GM19455 (cell line): Measurements from ENCODE around the gene CFAP58.
A peak's percentile ranks its signal among the peaks of the same experiment; 100 is the strongest.
"Not testable (repeated sequence)": the region's sequence is repeated elsewhere in the genome, so short reads cannot be mapped to it uniquely, and the experiment has no call there.

Source experiments
- ATAC-seq: cut with Tn5 transposase; IDR thresholded peaks from one replicate; pipeline ENCODE4 v1.9.1; 2021; ENCODE audit not compliant: unreplicated experiment

CFAP58 gene

DNA sequence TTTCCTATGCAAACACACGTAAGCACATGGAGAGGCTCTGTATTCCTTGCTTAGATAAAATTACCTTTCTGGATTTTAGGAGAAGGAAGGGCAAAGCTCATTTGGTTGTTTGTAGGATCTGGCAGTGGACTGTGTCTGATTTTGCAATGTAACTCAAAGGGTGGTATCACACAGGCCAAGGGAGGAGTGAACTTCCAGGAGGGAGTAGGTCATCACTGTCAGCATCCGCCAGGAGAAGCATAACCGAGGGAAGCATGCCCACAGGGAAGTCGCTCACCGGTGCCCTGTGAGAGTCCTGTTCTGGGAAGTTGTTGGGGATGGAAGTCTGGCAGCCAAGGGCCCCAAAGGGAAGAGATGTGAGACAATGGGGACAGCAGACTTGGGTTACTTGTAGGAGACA is 74.4 kb downstream of the CFAP58 start:
- no peak for ATAC-seq

- ATAC-seq, result no peak
These were observed 76.2 kb downstream of the CFAP58 start for GRCh38 chr10:104429846-104430245.

DNA sequence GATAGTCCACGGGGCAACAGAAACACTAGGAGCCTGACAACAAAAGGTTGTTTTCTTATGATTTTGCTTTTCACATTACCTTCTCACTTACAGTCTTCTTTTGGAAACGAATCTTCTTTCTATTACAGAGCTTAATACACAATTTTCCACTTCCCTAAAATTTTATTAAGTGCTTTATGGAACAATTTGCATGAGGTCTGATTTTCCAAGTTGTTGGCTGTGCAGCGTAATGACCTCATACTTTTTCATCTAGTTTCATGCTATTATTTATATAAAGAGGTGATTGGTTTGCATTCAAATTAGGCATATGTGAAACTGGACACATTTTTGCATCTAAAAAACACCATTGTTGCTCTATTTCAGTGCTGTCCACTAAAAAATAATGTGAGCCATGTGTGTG is 76.7 kb downstream of the CFAP58 start:
- ATAC-seq, result no peak

DNA sequence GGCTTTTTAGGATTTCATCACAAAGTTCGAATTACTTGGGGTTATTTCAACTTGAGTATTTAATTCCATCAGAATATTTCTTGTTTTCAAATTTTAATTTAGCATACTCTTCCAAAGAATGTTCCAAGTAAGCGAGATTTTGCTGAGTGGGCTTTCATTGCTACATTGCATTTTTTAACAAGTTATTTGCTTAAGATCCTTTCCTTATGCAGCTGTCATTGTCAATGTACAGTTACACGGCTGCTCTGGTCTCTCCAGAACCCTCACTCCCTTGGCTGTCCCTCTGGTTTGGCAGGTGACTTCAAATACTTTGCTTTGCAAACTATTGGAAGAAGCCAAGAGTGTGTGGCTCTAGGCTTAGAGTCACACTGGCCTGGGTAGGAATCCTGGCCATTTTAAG is 80.0 kb downstream of the CFAP58 start:
- ATAC-seq, result no peak

- no peak for ATAC-seq
These were observed 81.0 kb downstream of the CFAP58 start for GRCh38 chr10:104434601-104435000.

DNA sequence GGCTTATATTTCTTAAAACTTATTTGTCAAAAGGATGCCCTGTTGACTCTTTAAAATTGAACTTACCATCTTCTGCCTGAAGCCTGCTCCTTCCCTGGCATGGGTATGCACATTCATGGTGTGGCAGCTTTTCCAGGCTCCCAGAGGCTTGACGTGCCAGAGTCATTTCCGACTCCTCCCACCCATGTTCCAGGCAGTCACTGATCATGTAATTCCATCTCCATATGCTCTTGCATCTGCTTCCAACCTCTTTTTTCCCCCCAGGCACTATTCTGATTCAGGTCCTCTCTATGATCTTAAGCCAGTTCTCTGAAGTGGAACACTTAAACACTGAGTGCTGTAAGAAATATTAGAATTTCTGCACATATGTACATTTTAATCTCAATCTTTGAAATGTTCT is 82.2 kb downstream of the CFAP58 start:
- no peak for ATAC-seq

DNA sequence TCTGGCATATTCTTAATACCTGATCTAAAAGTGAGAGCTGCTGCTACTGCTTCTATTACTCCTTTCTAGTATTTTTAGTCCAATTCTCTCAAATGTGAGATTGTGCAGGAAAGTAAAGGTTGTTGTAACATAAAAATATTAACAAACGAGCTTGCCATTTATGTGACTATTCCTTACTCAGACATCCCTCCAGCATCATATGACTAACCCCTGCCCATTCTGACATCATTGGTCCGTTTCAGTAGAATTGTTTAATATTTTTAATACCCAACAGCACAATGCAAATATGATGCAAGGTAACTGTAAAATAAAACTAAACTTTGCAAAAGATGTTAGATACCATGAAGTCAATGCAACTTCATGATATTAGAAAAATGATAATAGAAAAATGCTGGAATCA is 83.6 kb downstream of the CFAP58 start:
- no peak for ATAC-seq

GRCh38 chr10:104440221-104440620 is 86.6 kb downstream of the CFAP58 start:
- no peak for ATAC-seq

DNA sequence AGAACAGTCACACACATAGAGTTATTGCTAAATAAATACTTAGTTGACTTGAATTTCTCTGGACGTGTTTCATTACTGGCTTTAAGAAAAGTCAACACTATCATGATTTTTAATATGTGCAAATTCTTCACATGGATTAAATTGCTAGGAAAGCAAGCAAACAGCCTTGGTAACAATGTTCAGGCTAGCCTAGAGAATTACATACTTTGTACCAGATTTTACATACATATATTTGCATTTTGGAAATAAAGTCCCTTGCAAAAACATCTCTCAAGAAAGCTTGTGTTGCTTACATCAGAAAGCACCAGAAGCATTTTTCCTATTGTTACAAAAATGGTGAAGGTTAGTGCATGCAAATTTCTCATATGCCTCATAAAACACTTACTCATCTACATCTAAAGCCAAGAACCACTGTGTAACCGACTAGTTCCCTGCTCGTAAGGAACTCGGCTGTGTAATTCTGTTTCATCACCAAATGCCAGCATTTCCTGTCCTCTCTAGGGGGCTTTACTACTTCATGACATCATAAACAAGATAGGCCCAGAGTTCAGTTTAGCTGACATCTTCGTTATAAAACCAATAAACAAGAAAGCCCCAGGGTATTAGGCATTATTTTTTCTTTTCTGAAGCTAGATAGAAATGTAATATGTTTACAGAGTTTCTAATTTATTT is 87.8 kb downstream of the CFAP58 start:
- no peak for ATAC-seq

GRCh38 chr10:104445359-104445758 is 91.7 kb downstream of the CFAP58 start:
- no peak for ATAC-seq

- no peak for ATAC-seq
These were observed 92.5 kb downstream of the CFAP58 start for GRCh38 chr10:104446151-104446550.

GRCh38 chr10:104447331-104447730 is 93.7 kb downstream of the CFAP58 start:
- no peak for ATAC-seq

- ATAC-seq, result no peak
These were observed 94.3 kb downstream of the CFAP58 start for GRCh38 chr10:104447906-104448305.

- ATAC-seq, result no peak
These were observed 95.8 kb downstream of the CFAP58 start for GRCh38 chr10:104449391-104449790.

DNA sequence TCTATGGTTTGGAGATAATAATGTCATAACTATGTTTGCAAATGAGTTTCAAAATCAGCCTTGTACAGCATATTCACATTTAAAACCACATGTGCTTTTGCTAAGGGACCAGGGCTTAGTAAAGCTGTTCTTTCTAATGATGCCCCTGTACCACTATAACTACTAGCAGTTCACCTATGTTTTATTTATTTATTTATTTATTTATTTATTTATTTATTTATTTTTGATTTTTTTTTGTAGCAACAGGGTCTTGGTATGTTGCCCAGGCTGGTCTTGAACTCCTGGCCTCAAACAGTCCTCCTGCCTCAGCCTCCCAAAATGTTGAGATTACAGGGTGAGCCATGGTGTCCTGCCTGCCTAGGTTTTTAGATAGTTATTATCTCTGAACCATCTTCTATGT is 96.9 kb downstream of the CFAP58 start:
- no peak for ATAC-seq

GRCh38 chr10:104450954-104451353 is 97.3 kb downstream of the CFAP58 start:
- ATAC-seq, result no peak

- ATAC-seq, result no peak
These were observed 99.3 kb downstream of the CFAP58 start for GRCh38 chr10:104452977-104453376.

- ATAC-seq, result peak; percentile 57
These were observed 103.3 kb downstream of the CFAP58 start for GRCh38 chr10:104456802-104457542.

DNA sequence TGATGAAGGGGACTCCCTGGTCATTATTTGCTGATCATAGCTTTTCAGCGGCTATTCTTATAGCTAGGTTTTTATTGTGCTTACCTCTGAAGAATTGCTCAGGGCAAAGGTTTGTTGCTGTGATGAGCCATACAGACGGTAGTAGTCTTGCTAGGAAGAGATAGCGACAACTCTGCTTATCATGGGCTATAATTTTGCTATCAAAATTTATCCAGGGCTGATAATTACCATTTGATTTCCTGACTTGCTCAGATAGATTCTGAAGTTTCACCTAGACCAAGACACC is 103.9 kb downstream of the CFAP58 start:
- no peak for ATAC-seq

DNA sequence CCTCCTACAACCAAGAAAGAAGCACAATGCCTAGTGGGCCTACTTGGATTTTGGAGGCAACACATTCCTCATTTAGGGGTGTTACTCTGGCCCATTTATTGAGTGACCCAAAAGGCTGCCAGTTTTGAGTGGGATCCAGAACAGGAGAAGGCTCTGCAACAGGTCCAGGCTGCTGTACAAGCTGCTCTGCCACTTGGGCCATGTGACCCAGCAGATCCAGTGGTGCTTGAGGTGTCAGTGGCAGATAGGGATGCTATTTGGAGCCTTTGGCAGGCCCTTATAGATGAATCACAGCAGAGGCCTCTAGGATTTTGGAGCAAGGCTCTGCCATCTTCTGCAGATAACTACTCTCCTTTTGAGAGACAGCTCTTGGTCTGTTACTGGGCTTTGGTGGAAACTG is 111.9 kb downstream of the CFAP58 start:
- ATAC-seq, result not testable (repeated sequence)

DNA sequence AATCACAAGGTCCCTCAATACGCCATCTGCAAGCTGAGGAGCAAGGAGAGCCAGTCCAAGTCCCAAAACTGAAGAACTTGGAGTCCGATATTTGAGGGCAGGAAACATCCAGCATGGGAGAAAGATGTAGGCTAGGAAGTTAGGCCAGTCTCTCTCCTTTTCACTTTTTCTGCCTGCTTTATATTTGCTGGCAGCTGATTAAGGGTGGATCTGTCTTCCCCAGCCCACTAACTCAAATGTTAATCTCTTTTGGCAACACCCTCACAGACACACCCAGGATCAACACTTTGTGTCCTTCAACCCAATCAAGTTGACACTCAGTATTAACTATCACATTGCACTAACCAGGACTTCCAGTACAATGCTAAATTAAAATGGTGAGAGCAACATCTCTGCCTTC is 115.2 kb downstream of the CFAP58 start:
- ATAC-seq, result not testable (repeated sequence)

- ATAC-seq, result no peak
These were observed 118.9 kb downstream of the CFAP58 start for GRCh38 chr10:104472505-104472904.
